GM23248 (cell line): ENCODE results near the gene KLHL3.

ENCODE experiments used
- EZH2 ChIP-seq: fragments of 200-600 bp; sonication (generic); IDR thresholded peaks from 2 replicates; pipeline ENCODE4 v1.6.1; 2018; ENCODE audit warnings: antibody characterized with exemption, mild to moderate bottlenecking; ENCODE audit not compliant: insufficient read depth, poor library complexity, severe bottlenecking
- EZH2phosphoT487 ChIP-seq: fragments of 200-600 bp; sonication (generic); IDR thresholded peaks from 2 replicates; pipeline ENCODE4 v1.6.1; 2018; ENCODE audit warnings: antibody characterized with exemption, moderate library complexity, mild to moderate bottlenecking, low read depth; ENCODE audit not compliant: insufficient read depth

GRCh38 chr5:137646761-137647160 is 89.1 kb downstream of the KLHL3 start:
- TF ChIP-seq EZH2 (no peak), EZH2phosphoT487 (no peak)
